NCI-H187 treated with DMSO at 0.1 percent for 48 hours (cell line): ENCODE results near the gene PATE1.

ENCODE experiments used
- DNase-seq: peaks from one replicate; lab custom pipeline; 2025; lab: John Stamatoyannopoulos, UW

The PATE1 gene

GRCh38 chr11:125790825-125791224, 44.7 kb downstream of the PATE1 start:
- no peak for DNase-seq

GRCh38 chr11:125797641-125798040, 51.6 kb downstream of the PATE1 start:
- DNase-seq = no peak
